VCaP (cell line): ENCODE measurements around the gene AKAIN1.

Source experiments
- H3K27ac ChIP-seq: fragments of 450-650 bp; 2 replicates; pipeline ENCODE4 v1.5.1; 2017
- TF ChIP-seq, protein P1 (sequence below): fragments of 450-650 bp; conservative IDR thresholded peaks from 2 replicates; pipeline ENCODE4 v1.5.1; 2017; ENCODE audit warnings: mild to moderate bottlenecking, moderate library complexity

AKAIN1 gene

DNA sequence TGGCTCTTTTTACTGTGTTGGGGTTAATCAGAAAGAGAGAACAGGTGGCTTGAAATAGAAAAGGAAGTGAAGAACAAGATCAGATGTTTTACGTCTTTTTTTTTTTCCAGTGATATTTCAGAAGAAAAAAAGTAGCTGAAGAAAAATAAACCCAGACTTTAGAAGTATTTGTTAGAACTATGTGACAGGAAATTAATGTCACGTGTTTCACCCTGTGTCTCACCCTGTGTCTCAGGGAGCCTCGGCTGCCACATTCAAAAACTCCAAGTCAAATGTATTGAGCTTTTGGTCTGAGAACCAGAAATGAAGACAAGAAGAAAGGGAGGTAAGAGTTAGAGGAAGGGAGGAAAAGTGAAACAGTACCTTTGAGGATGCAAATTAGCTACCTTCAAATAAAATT, 38.0 kb downstream of the AKAIN1 start:
- TF ChIP-seq, protein P1, sequence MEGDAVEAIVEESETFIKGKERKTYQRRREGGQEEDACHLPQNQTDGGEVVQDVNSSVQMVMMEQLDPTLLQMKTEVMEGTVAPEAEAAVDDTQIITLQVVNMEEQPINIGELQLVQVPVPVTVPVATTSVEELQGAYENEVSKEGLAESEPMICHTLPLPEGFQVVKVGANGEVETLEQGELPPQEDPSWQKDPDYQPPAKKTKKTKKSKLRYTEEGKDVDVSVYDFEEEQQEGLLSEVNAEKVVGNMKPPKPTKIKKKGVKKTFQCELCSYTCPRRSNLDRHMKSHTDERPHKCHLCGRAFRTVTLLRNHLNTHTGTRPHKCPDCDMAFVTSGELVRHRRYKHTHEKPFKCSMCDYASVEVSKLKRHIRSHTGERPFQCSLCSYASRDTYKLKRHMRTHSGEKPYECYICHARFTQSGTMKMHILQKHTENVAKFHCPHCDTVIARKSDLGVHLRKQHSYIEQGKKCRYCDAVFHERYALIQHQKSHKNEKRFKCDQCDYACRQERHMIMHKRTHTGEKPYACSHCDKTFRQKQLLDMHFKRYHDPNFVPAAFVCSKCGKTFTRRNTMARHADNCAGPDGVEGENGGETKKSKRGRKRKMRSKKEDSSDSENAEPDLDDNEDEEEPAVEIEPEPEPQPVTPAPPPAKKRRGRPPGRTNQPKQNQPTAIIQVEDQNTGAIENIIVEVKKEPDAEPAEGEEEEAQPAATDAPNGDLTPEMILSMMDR = no peak
- H3K27ac ChIP-seq = no peak overlapping the region

DNA sequence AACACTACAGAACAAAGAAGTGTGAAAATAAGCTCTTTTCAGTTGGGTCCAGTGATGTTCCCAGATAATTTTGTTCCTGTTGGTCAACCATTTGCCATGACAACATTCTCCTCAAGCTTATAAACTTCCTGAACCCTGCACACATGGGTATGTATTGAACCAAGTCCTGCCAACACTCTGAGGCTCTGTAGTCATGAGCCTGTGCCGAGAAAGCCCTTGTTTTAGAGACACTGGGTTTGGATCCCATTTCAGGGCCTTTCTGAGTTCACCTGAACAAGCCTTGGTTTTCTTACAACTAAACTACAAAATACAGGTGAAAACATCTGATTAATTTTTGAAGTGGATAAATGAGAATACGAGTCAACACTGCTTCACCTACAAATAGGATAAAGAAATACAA, 38.5 kb downstream of the AKAIN1 start:
- H3K27ac ChIP-seq = no peak overlapping the region
- TF ChIP-seq, protein P1 = no peak

DNA sequence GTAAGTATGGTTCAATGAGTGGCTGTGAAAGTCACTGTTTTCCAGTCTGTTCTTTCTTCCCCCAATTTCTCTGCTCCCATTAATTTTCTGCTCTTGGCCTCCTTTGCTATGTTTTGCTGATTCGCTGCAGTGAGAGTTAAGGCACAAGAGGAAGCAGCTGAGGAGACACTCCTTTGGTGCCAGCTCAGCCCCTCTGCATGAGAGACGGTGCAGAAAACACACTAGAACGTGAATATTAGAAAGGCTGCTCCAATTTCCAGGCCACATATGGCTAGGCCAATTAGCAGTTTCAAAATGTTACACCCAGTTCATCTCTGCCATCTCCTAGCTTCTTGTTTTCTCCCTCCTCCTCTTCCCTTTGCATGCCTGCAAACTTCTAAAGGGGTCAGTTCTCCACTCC, 38.9 kb downstream of the AKAIN1 start:
- TF ChIP-seq, protein P1 = no peak
- H3K27ac ChIP-seq = no peak overlapping the region

DNA sequence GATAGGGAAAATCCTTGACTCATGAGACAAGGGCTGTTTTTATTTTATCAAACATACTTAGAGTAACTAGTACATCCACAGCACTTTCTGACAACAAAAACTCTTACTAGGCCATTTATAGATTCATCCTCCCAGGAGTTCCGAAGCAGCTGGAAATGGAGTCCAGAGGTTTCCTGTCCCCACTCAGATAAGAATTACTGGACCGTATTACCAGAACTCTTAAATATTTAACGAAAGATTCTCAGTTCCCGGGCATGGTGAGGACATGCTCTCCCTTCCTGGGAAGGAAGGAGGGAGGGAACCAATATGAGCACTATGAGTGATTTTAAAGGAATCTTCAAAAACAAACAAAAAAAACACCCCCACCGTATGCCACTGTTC, 41.2 kb downstream of the AKAIN1 start:
- no peak overlapping the region for H3K27ac ChIP-seq
- TF ChIP-seq, protein P1 = no peak

DNA sequence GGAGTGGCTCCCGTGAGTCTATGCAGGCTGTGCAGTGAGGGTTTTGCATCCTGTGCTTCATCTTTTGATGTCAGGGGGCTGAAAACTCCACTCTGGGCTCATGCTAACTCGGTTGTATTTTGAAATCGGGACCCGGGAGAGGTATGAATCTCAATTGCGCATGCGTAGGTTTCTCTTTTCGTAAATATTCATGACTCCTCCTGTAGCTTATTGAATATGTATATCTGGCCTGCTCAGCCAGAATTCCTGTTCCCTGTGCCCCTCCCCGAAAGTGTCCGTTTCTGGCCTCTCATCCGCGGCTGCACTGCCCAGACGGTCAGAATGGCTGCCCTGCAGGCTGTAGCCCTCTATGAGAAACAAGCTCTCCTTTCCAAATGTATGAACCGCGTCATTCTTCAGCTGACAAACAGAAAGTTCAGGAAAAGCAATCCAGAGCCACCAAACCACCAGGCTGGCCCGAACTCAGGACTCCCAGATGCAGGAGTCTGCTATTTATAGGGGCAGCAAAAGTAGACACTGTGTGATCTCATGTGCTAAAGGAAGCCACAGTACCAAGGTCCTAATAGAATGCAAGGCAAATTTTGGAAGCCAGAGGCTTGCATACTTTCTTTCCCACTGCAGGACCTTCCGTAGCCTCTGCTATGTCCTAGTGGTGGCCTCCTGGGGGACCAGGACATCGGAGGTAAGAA, 41.7 kb downstream of the AKAIN1 start:
- TF ChIP-seq, protein P1 = no peak
- H3K27ac ChIP-seq = no peak overlapping the region

DNA sequence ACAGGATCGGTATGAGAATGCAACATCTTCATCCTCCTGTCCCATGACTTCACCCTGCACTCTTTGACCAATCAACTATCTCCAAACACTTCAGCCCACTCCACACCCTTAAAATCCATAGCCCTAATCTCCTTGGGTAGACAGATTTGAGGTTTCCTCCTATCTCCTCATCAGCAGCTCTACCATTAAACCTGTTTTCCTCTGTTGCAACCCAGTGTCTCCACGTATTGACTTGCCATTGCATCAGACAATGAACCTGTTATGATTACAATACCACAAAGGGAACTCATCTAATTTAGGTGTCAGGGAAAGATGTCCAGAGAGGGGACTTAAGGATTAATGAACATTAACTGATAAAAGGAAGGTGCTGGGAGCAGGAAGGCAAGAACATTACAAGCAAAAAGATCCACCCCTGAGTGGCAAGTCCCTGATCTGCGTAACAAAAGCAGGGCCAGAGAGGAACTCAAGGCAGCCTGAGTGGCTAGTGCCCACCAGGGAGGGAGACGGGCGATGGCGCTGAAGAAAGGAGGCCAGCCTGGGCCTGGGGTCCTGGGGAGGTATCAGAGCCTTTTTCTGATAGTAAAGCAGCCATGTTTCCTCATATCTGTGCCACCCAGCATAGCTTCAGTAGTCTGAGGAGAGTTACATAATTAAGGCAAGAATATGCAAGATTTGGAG, 44.6 kb downstream of the AKAIN1 start:
- TF ChIP-seq, protein P1 = no peak
- no peak overlapping the region for H3K27ac ChIP-seq

DNA sequence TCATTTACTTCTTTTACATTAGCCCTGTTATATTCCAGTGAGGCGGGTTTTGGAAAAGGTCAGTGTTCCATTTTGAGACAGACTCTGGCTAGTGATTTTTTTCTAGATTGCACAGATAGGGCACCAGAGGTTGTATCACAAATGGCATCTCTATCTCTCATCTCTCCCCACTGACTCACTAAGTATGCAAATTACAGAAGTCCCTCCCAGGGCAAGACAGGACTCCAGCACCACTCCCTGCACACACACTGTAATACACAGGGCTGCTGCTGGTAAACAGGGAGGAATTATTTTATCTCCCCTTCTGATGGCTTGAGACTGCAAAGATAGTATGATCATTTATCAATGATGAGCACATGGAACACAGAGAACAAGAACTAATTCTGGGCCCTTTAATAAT, 46.2 kb downstream of the AKAIN1 start:
- H3K27ac ChIP-seq = no peak overlapping the region
- TF ChIP-seq, protein P1 = no peak
